Ramos (cell line): Measurements from ENCODE around the gene OR8A1.
"Not testable (repeated sequence)": the region's sequence is repeated elsewhere in the genome, so short reads cannot be mapped to it uniquely, and the experiment has no call there.

Experiments used
- in situ Hi-C: fragments of 300-500 bp; cut with MboI; formaldehyde crosslinking; loops from one replicate; pipeline ENCODE4 v1.14.3; 2022; ENCODE audit warnings: low sequenced_read_pairs; ENCODE audit not compliant: unreplicated experiment

The OR8A1 gene

DNA sequence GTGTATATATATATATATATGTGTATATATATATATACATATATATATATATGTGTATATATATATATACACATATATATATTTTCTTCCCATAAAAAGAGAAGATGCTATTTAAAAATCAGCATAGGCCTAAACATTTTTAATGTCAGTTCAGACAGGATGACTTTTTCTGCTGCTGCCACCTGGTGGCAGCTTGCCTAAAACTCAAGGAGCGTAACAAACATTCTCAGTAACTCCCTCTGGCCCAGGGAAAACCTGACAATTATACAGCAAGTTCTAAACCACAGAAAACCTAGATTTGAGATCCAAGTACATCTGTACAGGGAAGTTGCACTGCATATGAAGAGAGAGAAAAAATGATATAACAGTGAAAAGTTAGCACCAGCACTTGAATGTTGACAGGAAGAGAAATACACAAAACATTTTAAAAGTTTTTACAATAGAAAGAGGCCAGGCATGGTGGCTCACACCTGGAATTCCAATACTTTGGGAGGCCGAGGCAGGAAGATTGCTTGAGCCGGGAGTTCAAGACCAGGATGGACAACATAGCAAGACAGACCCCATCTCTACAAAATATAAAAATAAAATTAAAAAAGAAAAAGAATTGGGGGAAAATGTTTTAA is 16.6 kb downstream of the OR8A1 start:
- in situ Hi-C loops = loop anchor here (5.0 to 25.0 kb wide), 2 partner anchors 169 to 524 kb away; no protein-coding TSS in a partner anchor

- in situ Hi-C loops = loop anchor here (25.0 kb wide), 1 partner anchor 529 kb away; no protein-coding TSS in a partner anchor
These were observed 21.6 kb downstream of the OR8A1 start for GRCh38 chr11:124591430-124591829.

DNA sequence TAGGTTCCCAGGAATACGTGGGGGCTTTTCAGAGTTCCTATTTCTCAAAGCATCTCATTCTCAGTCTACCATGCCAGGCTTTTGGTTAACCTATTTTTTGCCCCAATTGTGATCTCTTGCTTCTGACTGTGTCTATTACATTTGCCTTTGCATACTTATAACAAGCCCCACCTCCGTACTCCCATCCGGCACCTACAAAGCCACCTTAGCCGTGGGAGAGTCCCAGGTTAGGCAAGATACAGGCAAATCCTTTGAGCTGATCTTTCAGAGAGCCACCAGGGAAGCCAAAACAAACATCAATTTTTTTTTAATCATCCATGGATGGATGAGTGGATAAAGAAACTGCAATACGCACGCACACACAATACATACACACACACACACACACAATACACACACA is 22.8 kb downstream of the OR8A1 start:
- in situ Hi-C loops = loop anchor here (25.0 kb wide), 1 partner anchor 530 kb away; no protein-coding TSS in a partner anchor

- in situ Hi-C loops = loop anchor here (25.0 kb wide), 1 partner anchor 533 kb away; no protein-coding TSS in a partner anchor
These were observed 25.5 kb downstream of the OR8A1 start for GRCh38 chr11:124595302-124595701.

- in situ Hi-C loops = loop anchor here (25.0 kb wide), 1 partner anchor 535 kb away; no protein-coding TSS in a partner anchor
These were observed 27.8 kb downstream of the OR8A1 start for GRCh38 chr11:124597626-124598025.

DNA sequence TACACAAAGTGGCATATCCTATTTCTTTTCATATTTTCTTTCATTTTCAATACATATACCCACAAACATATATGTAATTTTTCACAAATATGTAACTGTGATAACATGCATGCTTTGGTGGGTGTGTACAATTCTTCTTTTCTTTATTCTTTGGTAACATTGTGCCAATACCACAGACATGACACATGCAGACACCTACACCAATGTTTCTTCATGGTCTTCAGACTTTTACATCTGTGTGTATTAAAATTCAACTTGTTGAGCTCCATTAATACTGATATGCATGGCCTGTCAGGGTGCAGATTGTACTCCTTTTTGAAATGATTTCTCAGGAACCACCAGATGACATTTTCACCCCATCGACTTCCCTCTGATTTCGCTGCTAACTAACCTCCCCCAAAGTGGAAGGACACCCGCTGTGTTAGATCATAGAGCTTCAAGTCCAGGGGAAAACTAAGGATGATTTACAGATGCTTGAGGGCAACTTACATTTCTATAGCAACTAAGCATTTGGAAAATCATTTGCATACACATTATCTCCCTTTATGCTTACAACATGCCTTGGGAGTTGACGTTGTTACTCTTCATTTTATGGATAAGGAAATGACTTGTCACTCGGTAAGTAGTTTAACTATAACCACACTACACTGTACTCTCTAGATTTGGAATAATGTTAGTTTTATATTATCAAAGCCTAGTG is 31.0 kb downstream of the OR8A1 start:
- in situ Hi-C loops = no loop called here

DNA sequence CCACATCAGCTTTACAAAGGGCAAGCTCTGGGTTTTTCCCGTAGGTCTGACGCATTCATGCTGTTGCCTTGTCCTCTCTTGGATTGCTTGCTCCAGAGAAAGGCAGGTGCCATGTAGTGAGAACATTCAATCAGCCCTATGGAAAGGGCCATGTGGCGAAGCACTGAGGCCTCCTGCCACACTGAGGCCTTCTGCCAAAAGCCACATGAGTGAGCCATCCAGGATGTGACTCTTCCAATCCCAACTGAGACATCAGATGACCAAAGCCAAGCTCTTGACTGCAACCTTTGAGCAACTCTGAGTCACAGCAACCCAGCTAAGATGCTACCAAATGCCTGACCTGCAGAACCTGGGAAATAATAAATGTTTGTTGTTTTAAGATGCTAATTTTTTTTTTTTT is 32.4 kb downstream of the OR8A1 start:
- in situ Hi-C loops = no loop called here

DNA sequence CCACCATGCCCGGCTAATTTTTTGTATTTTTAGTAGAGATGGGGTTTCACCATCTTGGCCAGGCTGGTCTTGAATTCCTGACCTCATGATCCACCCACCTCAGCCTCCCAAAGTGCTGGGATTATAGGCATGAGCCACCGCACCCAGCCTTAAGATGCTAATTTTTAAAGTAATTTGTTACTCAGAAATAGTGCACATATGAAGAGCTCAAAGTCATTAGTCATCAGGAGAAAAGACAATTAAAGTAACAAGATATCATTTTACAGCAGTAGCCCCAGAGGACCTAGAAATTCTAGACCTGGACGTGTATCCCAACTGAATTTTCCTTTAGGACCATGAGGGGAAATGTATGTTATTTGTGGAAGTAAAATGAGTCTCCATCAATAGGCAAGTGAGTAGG is 32.9 kb downstream of the OR8A1 start:
- in situ Hi-C loops = not testable (repeated sequence)

GRCh38 chr11:124605719-124606118 is 35.9 kb downstream of the OR8A1 start:
- in situ Hi-C loops = no loop called here

DNA sequence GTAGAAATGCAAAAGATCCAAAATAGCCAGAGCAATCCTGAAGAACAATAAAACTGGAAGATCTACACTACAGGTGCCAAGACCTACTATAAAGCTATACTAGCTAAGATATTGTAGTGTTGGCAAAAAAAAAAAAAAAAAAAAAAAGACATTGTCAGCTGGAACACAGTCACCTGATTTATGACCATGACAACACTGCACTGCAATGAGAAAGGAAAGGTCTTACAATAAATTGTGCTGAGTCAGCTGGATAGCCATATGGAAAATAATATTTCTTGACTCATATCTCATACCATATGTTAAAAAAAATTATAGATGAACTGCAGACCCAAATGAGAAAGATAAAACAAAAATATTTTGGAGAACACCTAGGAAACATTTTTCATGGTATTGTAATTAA is 38.4 kb downstream of the OR8A1 start:
- in situ Hi-C loops = no loop called here

DNA sequence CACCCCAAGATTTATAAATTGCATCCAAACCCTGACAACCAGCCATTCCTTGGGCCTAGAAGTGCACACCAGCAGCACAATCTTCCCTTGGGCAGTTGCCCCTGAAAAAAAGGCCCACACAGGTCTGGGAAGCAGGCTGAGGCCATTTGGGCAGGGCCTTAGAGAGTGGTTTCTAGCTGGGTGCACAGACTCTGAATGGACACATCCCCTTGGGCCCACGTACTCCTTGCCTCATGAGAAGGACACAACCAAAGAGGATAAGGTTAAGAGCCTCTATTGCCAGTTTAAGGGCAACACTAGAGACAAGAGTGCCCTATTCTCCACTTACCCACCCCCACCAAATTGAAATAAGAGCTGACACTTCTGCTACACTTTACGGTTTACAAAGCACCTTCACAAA is 40.5 kb downstream of the OR8A1 start:
- in situ Hi-C loops = no loop called here

DNA sequence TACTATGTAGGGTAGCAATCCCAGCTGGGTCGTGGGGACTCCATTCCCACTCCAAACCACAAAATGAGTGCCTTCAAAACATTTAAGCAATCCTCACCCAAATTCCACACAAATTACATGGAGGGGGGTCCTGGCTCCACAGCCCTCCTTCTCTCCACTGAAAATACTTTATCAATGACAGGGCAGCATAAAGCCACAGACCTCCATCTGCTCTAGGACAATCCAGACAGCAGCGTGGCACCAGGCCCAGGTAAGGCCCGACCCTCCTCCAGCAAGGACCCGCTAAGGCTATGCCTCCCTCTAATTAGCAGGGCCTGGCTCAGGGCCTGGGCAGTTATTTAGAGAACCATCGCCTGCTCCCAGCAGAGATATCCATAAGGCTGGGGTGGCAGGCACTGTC is 41.3 kb downstream of the OR8A1 start, which contains the start of gene PANX3:
TSS of gene PANX3 (plus strand) at position 365 of the 400 bp plus-strand sequence. CDS start 129 bp downstream, outside the sequence.
- in situ Hi-C loops = no loop called here

GRCh38 chr11:124612045-124612444 is 42.2 kb downstream of the OR8A1 start:
- in situ Hi-C loops = no loop called here

- in situ Hi-C loops = no loop called here
These were observed 42.9 kb downstream of the OR8A1 start for GRCh38 chr11:124612567-124613246.

- in situ Hi-C loops = no loop called here
These were observed 49.1 kb downstream of the OR8A1 start for GRCh38 chr11:124618863-124619262.
